Stomach (tissue), 4 donors: Measurements from ENCODE around the gene SPANXN4.

Source experiments
- POLR2A ChIP-seq, 4 donors: fragments of 450-650 bp; IDR thresholded peaks; one replicate each; pipeline ENCODE4 v1.6.1; 2016; ENCODE audit warnings: antibody characterized with exemption in 4 of 4, control low read depth in 2 of 4, mild to moderate bottlenecking in 1 of 4, moderate library complexity in 1 of 4
- TF ChIP-seq, protein P1 (sequence below), 7 experiments: fragments of 450-650 bp in 4 of 7; fragments of 200-600 bp in 3 of 7; sonication (generic) in 3 of 7; IDR thresholded peaks; one replicate each; pipeline ENCODE4 v1.5.1; 2016 to 2019; ENCODE audit warnings: antibody characterized with exemption in 7 of 7, control low read depth in 2 of 7, mild to moderate bottlenecking in 1 of 7

DNA sequence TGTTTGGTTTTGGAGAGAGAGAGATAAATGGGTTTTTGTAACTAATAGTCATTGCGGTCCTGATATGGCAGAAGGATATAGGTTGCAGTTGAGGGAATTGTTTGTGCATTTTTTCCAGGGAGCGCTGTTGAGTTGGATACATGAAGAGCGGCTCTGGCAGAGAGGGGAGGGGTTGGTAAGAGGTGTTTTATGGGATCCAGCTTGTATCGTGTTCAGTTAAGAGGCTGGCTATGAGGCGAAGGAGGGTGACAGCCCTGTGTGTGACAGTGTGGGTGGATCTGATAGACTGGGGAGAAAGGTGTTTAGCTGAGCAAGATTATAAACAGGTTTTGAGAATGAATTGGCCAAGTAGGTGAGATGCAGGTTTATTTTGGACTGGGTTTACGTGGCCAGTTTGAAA lies 1.5 kb downstream of the SPANXN4 start:
- no peak for TF ChIP-seq POLR2A (IDR thresholded peaks at IDR 0.05)
- TF ChIP-seq, protein P1, sequence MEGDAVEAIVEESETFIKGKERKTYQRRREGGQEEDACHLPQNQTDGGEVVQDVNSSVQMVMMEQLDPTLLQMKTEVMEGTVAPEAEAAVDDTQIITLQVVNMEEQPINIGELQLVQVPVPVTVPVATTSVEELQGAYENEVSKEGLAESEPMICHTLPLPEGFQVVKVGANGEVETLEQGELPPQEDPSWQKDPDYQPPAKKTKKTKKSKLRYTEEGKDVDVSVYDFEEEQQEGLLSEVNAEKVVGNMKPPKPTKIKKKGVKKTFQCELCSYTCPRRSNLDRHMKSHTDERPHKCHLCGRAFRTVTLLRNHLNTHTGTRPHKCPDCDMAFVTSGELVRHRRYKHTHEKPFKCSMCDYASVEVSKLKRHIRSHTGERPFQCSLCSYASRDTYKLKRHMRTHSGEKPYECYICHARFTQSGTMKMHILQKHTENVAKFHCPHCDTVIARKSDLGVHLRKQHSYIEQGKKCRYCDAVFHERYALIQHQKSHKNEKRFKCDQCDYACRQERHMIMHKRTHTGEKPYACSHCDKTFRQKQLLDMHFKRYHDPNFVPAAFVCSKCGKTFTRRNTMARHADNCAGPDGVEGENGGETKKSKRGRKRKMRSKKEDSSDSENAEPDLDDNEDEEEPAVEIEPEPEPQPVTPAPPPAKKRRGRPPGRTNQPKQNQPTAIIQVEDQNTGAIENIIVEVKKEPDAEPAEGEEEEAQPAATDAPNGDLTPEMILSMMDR (IDR thresholded peaks at IDR 0.05) = no peak
